GM19193 (cell line): ENCODE data around the gene PPDPF.

Experiments used
- POLR2A ChIP-seq: IDR thresholded peaks from 4 replicates; pipeline ENCODE4 v1.6.1; 2011; ENCODE audit not compliant: insufficient read depth, insufficient read length; ENCODE audit errors: extremely low read depth

The PPDPF gene

GRCh38 chr20:63543733-63544132 is 23.2 kb downstream of the PPDPF start:
- TF ChIP-seq POLR2A: no peak

GRCh38 chr20:63544241-63544957 is 23.8 kb downstream of the PPDPF start:
- TF ChIP-seq POLR2A: no peak

DNA sequence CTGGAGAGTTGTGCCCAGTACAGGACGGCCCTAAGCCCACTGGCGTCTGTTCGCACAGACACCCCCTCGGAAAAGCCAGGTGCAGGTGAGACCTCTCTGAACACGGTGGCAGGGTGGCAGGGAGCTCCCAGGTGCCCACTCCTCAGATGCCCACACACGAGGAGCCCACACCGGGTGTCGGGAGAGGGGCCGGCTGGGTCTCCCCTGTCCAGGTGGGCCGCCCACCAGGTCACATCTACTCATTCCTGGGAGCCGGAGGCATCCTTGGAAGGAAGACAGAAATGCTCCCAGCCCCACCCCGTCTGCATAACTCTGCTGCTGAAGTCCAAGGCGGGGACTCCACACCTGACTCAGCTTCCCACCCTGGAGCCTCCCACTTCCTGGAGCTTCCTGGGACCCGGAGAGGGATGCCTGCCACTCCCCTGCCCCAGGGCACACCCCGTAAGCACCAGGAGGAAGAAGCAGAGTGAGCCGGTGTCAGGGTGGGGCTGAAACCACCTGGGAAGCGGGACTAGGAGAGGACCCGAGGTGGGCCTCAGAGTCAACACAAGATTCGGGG is 24.5 kb downstream of the PPDPF start:
- TF ChIP-seq POLR2A: no peak

GRCh38 chr20:63545814-63546213 is 25.2 kb downstream of the PPDPF start:
- no peak for TF ChIP-seq POLR2A

GRCh38 chr20:63546256-63546955 is 25.8 kb downstream of the PPDPF start:
- TF ChIP-seq POLR2A: no peak

- no peak for TF ChIP-seq POLR2A
Observed at GRCh38 chr20:63546956-63547724, 26.6 kb downstream of the PPDPF start.

- no peak for TF ChIP-seq POLR2A
Observed at GRCh38 chr20:63547725-63548480, 27.3 kb downstream of the PPDPF start, which contains the start of gene SRMS. TSS of gene SRMS (minus strand) at chr20:63547749. CDS start at chr20:63547463, 286 bp downstream.

GRCh38 chr20:63548542-63548941 is 28.0 kb downstream of the PPDPF start:
- no peak for TF ChIP-seq POLR2A

- no peak for TF ChIP-seq POLR2A
Observed at GRCh38 chr20:63549019-63549418, 28.5 kb downstream of the PPDPF start.

- TF ChIP-seq POLR2A: no peak
Observed at GRCh38 chr20:63549679-63550282, 29.2 kb downstream of the PPDPF start.

GRCh38 chr20:63551068-63551467 is 30.5 kb downstream of the PPDPF start:
- no peak for TF ChIP-seq POLR2A

GRCh38 chr20:63552481-63553249 is 32.1 kb downstream of the PPDPF start:
- no peak for TF ChIP-seq POLR2A

DNA sequence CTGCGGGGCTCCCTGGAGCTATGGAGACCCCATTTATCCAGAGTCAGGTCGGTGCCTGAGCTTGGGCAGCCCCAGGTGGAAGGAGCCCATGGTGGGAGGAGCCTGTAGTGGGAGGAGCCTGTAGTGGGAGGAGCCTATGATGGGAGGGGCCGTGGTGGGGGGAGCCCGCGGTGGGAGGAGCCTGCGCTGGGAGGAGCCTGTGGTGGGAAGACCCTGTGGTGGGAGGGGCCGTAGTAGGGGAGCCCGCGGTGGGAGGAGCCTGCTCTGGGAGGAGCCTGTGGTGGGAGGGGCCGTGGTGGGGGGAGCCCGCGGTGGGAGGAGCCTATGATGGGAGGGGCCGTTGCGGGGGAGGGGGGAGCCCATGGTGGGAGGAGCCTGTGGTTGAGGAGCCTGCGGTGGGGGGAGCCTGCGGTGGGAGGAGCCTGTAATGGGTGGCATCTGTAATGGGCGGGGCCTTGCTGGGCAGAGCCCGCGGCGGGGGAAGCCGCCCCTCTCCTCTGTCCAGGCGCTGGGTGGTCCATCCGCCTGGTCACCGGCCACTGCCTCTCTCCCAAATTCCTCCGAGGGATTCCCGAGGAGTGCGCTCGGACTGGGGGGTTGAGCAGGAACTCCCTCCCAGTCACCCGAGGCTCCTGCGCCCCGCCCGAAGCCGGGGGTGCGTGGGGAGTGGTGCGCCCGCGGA is 32.8 kb downstream of the PPDPF start:
- peak; percentile 29 for TF ChIP-seq POLR2A
